IPS DF 6.9 (cell line): ENCODE data around the gene RXRG.

Experiments
- DNase-seq: peaks from one replicate; pipeline ENCODE4 v3.0.0-alpha.2; 2013; ENCODE audit warnings: low read depth, low spot score
- H3K27ac ChIP-seq: one replicate; pipeline ENCODE4 v1.5.1; 2013; ENCODE audit warnings: low read length, control low read depth
- H3K27me3 ChIP-seq: 2 replicates; pipeline ENCODE4 v1.6.1; 2013; ENCODE audit warnings: mild to moderate bottlenecking, low read length; ENCODE audit not compliant: control insufficient read depth, insufficient read depth
- H3K36me3 ChIP-seq: 2 replicates; pipeline ENCODE4 v1.6.1; 2013; ENCODE audit warnings: low read length; ENCODE audit not compliant: control insufficient read depth, insufficient read depth
- H3K4me1 ChIP-seq: 2 replicates; pipeline ENCODE4 v1.6.1; 2013; ENCODE audit warnings: low read length; ENCODE audit not compliant: control insufficient read depth, insufficient read depth
- H3K4me3 ChIP-seq: 2 replicates; pipeline ENCODE4 v1.5.1; 2013; ENCODE audit warnings: mild to moderate bottlenecking, low read length
- H3K9me3 ChIP-seq: 2 replicates; pipeline ENCODE4 v1.6.1; 2013; ENCODE audit warnings: low read length, inconsistent platforms; ENCODE audit not compliant: control insufficient read depth, insufficient read depth
- WGBS: extraction: QIAGEN DNeasy Blood & Tissue Kit; methylation state at CpG from one replicate; pipeline ENCODE4 v1.1.7; 2013; ENCODE audit warnings: mixed read lengths, missing lambda C conversion rate; ENCODE audit not compliant: insufficient read length, insufficient coverage; 5-methylcytosine and 5-hydroxymethylcytosine counted together

RXRG gene

GRCh38 chr1:165415068-165415467 is 29.9 kb downstream of the RXRG start:
- Histone ChIP-seq H3K27me3 (no peaks in the 10 kb centered on the region), H3K4me3 (no peak overlapping the region), H3K27ac (no peak overlapping the region), H3K4me1 (no peaks in the 10 kb centered on the region), H3K9me3 (no peaks in the 10 kb centered on the region), H3K36me3 (no peaks in the 10 kb centered on the region)
- DNase-seq, result no peak
- WGBS, result no CpG with 5 or more reads among the region's 1 CpG

- Histone ChIP-seq H3K27ac (no peak overlapping the region), H3K4me1 (no peaks in the 10 kb centered on the region), H3K4me3 (no peak overlapping the region), H3K9me3 (no peaks in the 10 kb centered on the region), H3K36me3 (no peaks in the 10 kb centered on the region), H3K27me3 (no peaks in the 10 kb centered on the region)
- DNase-seq, result no peak
- WGBS, result no CpG with 5 or more reads among the region's 3 CpGs
These were observed 30.3 kb downstream of the RXRG start for GRCh38 chr1:165414620-165415019.

- Histone ChIP-seq H3K27me3 (no peaks in the 10 kb centered on the region), H3K9me3 (no peaks in the 10 kb centered on the region), H3K27ac (no peak overlapping the region), H3K4me3 (no peak overlapping the region), H3K4me1 (no peaks in the 10 kb centered on the region), H3K36me3 (no peaks in the 10 kb centered on the region)
- DNase-seq, result no peak
- no CpG with 5 or more reads among the region's 2 CpGs for WGBS
These were observed 33.5 kb downstream of the RXRG start for GRCh38 chr1:165411396-165411795.

GRCh38 chr1:165409657-165410358 is 35.1 kb downstream of the RXRG start:
- no peaks in the 10 kb centered on the region for H3K27me3 ChIP-seq

GRCh38 chr1:165408518-165408917 is 36.4 kb downstream of the RXRG start:
- Histone ChIP-seq H3K9me3 (no peaks in the 10 kb centered on the region), H3K4me3 (no peak overlapping the region), H3K27me3 (no peaks in the 10 kb centered on the region), H3K36me3 (no peaks in the 10 kb centered on the region), H3K4me1 (no peaks in the 10 kb centered on the region), H3K27ac (no peak overlapping the region)
- WGBS, result no CpG with 5 or more reads among the region's 6 CpGs
- peak; percentile 50 for DNase-seq

More at GRCh38 chr1:165409657-165410358, 35.1 kb downstream of the RXRG start:
- Histone ChIP-seq H3K4me1 (no peaks in the 10 kb centered on the region), H3K27ac (no peak overlapping the region), H3K4me3 (no peak overlapping the region), H3K36me3 (no peaks in the 10 kb centered on the region), H3K9me3 (no peaks in the 10 kb centered on the region)
- no CpG with 5 or more reads among the region's 4 CpGs for WGBS
- no peak for DNase-seq

GRCh38 chr1:165407398-165407797 is 37.5 kb downstream of the RXRG start:
- H3K36me3 ChIP-seq, result no peaks in the 10 kb centered on the region
- no peak for DNase-seq
- no peak overlapping the region for H3K4me3 ChIP-seq
- no peaks in the 10 kb centered on the region for H3K9me3 ChIP-seq
- no CpG with 5 or more reads among the region's 4 CpGs for WGBS
- H3K4me1 ChIP-seq, result no peaks in the 10 kb centered on the region
- H3K27me3 ChIP-seq, result no peaks in the 10 kb centered on the region
- no peak overlapping the region for H3K27ac ChIP-seq

GRCh38 chr1:165403835-165404482 is 41.0 kb downstream of the RXRG start:
- H3K9me3 ChIP-seq, result no peaks in the 10 kb centered on the region
- H3K4me1 ChIP-seq, result no peaks in the 10 kb centered on the region
- no peak overlapping the region for H3K27ac ChIP-seq
- H3K36me3 ChIP-seq, result no peaks in the 10 kb centered on the region
- H3K27me3 ChIP-seq, result no peaks in the 10 kb centered on the region
- DNase-seq, result peak; percentile 29
- WGBS, result no CpG with 5 or more reads among the region's 3 CpGs
- H3K4me3 ChIP-seq, result no peak overlapping the region

GRCh38 chr1:165402517-165403111 is 42.3 kb downstream of the RXRG start:
- H3K9me3 ChIP-seq, result no peaks in the 10 kb centered on the region
- no peaks in the 10 kb centered on the region for H3K4me1 ChIP-seq
- 100% methylated on average over 2 of the region's 4 CpGs for WGBS
- H3K27me3 ChIP-seq, result no peaks in the 10 kb centered on the region
- H3K36me3 ChIP-seq, result no peaks in the 10 kb centered on the region
- H3K27ac ChIP-seq, result no peak overlapping the region
- no peak for DNase-seq
- H3K4me3 ChIP-seq, result no peak overlapping the region

- no peaks in the 10 kb centered on the region for H3K9me3 ChIP-seq
- H3K27ac ChIP-seq, result no peak overlapping the region
- DNase-seq, result no peak
- no peaks in the 10 kb centered on the region for H3K4me1 ChIP-seq
- H3K4me3 ChIP-seq, result no peak overlapping the region
- H3K27me3 ChIP-seq, result no peaks in the 10 kb centered on the region
- no CpG with 5 or more reads among the region's 4 CpGs for WGBS
- H3K36me3 ChIP-seq, result no peaks in the 10 kb centered on the region
These were observed 47.0 kb downstream of the RXRG start for GRCh38 chr1:165397944-165398343.

GRCh38 chr1:165395901-165396300 is 49.0 kb downstream of the RXRG start:
- Histone ChIP-seq H3K4me3 (no peak overlapping the region), H3K27ac (no peak overlapping the region), H3K9me3 (no peaks in the 10 kb centered on the region), H3K36me3 (no peaks in the 10 kb centered on the region), H3K27me3 (no peaks in the 10 kb centered on the region), H3K4me1 (no peaks in the 10 kb centered on the region)
- no peak for DNase-seq
- WGBS, result no CpG with 5 or more reads among the region's 4 CpGs
